ENCODE measurements around the gene TGM2.

TGM2 gene

DNA sequence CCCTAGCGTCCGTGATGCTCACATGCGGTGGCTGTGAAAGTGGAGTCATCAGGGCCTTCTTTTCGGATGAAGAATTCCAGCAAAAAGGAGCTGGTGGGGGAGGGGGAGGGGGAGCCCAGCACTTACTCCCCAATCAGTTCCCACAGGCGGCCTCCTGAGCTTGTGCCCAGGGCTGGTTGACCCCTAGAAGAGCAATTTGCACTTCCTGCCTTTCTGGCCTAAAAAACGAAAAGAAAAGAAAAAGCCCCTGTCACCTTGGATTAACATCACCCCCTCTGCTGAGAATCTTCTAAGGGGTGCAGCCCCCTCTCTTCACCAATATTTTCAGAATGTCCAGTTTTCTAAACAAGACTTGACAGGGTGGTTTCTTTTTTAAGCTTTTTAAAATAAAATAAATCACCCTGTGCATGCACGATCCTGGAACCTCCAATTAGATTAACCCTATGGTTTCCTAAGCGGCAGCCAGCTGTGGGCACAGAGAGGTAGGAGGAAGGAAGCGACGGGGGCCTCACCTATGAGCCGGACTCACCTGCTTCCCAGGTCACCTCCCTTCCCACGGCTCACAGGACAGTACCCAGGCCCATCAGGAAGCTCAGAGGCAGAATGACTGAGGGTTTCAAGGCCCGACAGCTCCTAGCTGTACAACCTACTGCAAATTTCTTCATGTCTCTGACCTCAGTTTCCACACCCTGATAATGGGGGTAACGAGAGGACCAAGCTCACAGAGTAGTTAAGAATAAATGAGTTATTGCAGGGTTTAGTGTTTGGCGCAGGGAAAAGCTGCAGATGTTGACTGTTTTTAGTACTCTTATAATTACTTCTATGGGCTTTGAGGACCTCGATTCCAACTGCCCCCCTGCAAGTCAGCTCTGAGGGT is 10.5 kb upstream of the TGM2 start:
- no peak for DNase-seq

DNA sequence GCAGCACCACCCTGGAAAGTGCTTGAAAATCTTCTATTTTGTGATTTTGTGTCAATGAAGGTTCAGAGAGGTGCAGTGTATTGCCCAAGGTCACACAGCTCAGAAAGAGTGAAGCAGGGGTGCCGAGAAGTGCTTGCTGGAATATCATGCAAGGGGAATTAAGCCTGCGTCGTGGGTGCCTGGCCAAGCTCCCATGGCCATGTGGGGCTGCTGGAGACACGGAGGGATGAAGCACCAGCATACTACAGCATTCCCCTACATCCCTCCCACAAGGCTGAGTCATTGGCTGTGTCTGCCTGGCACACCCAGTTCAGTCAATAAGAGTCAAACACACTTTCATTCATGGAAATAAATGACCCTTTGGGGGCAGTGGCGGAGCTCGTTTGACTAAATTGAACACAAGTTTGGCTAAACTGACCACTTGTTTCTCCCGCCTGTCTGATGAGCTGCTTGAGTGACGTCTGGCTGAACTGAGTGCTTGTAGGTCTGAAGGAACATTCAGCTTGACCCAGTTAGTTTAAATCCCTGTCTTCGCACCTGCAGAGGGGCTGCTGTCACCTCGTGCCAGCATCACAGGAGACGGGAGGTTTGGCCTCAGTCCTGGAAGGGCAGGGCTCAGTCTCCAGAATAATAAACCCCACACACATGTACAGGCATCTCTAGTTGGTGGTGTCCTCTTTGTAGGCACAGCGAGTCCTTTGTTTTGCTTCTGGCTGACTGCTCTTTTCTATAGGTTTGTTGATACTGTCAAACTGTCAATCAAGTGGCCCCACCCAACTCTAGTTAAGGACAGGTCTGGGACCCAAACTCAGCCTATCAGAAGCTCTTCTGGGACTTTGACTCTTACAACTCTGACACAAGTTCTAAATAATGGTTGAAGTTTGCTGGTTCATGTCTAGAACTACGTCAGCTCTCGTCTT is 8.4 kb upstream of the TGM2 start:
- DNase-seq, result no peak

DNA sequence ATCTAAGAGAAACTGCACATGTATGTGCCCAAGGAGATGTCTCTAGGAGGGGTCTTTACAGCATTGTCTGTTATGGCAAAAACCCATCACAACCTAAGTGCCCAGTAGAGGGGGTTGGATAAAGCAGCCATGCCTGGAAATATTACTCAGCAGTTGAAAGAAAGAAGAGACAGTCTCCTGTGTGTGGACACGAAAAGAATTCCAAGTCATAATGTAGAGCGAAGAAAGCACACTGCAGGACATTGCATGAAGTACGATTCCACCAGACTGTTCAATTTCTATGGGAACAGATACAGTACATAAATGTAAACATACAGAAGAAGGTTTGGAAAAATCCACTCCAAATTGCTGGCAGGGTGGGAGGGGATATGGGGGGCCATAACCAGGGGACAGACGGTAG is 7.3 kb upstream of the TGM2 start:
- no peak for DNase-seq

DNA sequence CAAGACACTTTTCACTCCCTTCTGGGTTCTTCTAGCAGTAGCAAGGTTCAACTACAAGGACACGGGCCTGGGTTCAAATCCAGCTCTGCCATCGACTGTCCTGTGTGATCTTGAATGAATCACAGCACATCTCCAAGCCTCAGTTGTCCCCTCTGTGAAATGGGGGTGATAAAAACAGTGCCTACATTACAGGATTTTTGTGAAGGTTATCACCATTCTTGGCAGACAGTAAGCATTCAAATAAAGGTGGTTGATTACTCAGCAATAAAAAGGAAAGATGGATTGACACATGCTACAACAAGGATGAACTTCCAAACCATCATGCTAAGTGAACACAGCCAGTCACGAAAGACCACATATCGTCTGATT is 6.6 kb upstream of the TGM2 start:
- DNase-seq, result no peak

DNA sequence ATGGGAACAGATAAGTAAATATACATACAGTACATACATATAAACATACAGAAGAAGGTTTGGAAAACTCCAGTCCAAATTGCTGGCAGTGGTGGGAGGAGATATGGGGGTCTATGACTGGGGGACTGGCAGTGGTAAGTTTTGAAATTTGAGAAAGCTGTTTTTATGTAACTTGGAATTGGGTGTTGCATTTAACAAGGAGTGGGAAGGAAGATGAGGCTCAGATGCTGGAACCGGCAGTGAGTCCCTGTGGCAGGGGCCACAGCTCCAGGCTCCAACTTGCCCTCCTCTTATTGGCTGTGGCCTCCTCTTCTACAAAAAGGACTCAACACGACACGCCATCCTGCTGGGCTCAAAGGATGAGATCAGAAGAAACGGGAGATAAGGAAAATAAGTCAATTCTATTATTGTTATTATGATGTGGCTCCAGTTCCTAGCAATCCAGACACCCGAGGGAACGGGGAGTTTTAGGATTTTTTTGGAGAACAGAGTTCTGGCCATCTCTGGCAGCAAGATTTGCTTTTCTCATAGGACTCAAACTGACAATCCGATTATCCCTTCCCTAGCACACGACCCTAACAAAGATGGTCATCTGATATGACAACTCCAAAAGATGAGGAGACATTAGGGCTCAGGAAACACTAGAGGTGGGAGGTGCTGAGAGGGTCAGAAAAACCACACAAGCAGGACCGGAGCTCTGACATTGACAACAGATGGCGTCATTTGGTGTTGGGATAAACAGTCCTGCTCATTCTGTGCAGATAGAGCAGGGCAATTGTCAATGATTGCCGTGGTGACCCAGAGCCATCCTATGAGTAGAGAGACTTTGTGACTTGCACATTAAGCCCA is 6.0 kb upstream of the TGM2 start:
- no peak for DNase-seq

DNA sequence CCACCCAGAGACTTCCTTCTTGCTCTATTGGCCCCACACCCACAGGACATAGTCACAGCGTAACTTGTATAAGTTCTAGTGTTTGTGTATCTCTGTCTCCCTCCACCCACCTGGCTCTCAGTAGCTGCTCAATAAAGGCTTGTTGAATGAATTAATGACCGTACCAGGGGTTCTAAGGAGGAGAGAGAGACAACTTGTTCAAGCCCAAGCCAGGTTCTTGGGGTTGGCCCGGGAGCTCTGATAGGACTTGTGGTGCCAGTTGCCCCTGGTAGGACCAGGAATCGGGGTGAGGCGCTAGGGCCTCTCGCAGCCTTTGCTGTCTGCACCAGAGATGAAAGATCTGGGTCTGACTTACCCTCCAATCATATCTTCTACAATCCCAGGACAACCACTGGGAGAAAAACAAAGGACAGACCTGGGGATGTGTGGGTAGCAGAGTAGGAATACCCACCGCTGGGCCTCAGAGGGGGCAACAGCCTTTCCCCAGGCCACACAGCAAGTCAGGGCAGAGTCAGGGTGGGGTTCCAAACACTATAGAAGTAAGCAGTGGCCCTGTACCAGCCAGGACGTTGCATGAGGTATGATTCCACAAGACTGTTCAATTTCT is 5.3 kb upstream of the TGM2 start:
- no peak for DNase-seq

DNA sequence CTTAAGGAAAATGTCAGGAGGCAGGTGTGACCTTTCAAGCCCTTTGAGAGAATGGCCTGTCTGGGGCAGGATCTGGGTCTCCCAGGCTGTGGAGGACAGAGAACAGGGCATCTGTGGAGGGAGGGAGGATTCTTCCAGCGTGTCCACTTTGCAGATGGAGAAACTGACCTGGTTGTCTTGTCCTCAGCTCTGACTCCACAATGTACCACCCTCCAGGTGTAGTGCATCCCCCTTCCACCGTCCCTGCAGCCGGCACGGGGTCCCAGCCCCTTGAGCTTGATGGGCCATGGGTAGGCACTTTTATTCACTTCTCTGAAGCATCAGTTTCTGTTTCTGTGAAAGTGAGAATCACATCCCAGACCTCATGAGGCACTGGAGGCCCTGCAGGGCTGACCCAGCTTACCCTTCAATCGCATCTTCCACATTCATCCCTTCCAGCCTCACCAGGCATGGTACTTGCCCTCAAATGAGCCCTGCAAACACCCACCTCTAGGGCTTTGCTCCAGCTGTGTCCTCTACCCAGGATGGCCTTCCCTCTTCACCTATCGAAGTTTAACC is 4.6 kb upstream of the TGM2 start:
- DNase-seq, result no peak

DNA sequence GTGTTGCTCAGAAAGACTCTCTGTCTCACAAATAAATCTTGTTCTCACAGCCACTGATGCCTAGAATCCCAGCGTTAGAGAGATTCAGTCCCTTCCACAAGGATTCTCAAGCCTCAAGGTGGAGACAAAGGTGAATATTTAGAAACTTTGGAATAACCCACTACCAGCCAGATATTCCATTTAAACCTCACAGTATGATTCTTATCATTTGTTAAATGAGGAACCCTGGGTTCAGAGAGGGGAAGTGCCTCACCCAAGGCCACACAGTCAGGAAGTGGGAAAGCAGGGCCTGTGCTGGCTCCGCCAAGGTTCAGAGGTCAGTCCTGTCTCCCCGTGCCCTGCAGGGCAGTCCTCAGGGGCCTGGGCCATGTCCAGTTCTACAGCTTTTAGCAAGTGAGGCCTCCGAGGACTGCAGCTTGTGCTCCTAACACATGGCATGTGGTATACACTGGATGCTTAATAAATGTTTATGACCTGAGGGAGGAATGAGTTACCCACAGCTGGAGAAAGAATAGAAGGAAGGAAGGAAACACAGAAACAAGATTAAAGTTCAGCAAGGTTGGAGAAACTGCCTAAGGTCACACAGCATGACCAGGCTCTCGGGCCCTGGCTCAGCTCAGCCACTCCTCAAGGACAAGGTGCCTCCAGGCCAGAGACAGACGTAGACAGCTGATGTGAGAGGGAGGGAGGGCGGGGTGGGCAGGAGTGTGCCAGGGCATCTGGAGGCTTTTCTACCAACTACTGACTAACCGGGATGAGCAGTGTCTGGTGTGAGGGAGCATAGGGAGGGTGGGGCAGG is 3.9 kb upstream of the TGM2 start:
- DNase-seq, result no peak

DNA sequence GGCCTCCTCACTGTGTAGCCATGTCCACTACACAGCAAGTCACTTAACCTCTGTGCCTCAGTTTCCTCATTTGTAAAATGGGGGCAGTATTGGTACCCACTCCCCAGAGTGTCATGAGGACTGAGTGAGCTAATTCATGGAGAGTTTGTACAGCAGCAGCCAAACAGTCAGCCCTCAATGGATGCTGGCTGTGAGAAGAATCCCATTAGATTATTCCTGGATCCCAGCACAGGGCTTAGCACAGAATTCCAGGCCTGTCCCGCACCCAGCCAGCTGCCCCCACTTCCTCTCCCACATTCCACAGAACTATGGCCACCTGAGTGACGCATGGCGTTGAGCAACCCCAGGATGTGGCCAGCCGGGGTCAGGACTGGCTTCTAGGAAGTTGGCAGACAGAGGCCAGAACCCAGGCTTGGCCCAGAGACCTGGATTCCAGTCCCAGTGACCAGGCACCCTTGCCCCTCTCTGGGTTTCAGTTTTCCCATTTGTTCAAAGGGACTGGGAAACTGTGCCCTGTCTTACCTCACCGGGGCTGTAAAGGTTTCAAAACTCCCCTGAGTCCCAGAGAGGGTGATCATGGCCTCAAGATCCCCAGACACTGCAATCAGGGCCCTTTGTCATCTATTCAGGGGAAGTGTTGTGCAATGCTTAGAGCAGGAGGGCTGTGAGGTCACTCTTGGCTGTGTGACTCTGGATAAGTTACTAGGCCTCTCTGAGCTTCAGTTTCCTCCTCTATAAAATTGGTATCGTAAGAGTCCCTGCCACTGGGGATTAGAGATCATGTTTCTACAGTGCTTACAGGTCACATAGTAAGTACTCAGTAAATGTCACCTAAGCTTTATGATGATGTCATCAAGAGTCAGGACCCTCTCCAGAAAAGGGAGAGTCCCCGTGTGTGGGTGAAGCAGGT is 3.0 kb upstream of the TGM2 start:
- DNase-seq, result no peak

DNA sequence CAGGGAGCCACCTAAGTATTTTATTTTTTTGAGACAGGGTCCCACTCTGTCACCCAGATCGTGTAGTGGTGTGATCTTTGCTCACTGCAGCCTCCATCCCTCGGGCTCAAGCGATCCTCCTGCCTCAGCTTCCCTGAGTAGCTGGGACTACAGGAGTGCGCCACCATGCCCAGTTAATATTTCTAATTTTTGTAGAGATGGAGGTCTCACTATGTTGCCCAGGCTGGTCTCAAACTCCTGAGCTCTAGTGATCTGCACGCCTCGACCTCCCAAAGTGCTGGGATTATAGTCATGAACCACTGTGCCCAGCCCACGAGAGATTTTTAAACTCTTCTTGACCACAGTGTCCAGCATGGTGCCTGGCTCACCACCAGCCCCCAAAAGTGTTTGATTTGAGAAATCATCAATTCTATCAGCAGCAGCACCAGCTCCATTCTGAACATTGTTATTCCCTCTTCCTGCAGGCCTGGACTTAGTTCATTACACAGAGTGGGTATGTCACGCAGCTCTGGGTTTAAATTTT is 2.3 kb upstream of the TGM2 start:
- no peak for DNase-seq

DNA sequence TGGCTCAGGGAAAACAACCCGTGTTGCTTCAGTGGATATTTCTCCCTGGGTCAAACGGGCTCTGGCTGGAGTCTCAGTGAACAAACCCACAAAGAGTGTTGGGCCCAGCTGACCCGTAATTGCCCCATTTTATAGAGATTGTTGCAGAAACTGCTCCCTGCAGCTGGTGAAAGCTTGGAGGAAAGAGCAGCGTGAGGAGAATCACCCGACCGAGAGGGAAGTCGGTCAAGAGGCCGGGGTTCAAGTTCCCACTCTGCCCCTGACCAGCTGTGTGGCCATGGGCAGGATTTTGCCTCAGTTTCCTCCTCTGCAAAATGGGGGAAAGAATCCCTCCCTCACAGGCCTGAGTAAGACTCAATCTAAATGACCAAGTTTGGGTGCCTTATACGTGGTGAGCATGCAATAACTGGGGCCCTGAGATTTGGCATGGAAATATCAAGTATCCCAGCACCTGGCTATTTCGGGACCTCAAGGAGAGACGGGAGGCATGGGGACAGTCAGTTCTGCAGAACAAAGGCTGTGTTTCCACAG is 1.7 kb upstream of the TGM2 start:
- no peak for DNase-seq

DNA sequence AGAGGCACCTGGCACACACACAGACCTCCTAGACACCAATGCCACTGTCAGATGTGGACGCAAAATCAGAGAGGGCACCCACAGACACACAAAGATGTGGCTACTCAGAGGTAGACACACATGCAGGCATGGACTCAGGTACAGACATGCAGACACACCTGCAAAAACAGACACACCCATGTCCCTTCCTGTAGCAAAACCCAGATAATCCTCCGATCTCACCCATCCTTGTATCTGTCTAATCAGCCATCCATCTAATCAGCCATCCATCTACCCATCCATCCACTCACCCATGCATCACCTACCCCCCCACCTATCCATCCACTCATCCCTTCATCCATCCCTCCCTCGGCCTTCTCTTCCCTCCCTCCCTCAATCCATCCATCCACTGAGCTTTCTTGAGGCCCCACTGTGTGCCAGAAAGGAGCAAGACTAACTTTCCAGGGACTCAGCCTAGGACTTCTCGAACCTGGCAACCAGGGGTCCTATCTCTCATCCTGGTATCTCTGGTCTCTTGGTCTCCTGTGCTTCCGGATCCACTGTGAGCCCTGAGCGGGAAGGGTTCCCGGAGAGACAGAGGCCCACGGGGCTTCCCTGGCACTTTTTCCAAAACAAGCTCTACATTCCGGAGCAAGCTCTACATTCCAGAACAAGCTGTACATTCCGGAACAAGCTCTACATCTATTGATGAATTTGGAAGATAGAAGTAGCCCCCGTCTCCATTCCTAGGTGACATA is 1.1 kb upstream of the TGM2 start:
- DNase-seq, result no peak

DNA sequence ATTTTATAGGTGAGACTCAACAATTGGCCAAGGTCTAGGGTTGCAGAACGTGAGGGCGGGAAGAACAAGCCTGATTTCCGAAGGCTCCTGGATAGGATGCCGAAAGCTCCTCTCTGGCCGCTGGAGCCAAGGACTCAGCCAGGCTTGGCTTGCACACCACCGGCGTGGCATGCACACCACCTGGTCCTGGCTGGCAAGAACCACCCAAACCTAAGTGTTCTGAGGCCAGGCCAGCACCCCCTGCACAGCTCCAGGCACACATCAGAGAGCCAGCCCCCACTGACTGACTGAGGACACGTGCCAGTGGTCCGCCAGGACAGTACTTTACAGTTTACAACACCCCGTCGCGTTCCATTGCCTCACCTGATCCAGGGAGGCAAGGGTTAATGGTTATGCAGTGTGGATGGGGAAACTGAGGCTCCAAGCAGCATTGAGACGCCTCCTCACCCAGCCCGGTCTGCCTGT is 414 bp downstream of the TGM2 start:
- DNase-seq, result no peak

DNA sequence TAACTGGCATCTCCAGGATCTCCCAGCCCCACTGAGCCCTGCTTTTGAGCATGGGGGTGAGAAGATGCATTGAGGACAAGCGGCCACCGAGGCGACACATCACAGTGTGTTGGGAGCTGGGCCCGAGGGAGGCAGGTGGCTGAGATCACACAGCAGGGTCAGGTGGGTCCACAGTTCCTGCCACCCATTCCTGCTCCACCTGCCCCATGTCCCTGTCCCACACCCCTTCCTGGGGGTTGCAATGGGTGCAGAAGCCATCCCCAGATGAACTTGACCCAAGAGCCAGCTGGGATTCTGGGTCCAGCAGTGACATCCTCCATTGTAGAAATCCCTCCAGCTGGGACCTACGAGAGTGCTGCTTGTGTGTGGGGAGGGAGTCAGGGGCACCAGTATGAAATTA is 1.0 kb downstream of the TGM2 start:
- no peak for DNase-seq

DNA sequence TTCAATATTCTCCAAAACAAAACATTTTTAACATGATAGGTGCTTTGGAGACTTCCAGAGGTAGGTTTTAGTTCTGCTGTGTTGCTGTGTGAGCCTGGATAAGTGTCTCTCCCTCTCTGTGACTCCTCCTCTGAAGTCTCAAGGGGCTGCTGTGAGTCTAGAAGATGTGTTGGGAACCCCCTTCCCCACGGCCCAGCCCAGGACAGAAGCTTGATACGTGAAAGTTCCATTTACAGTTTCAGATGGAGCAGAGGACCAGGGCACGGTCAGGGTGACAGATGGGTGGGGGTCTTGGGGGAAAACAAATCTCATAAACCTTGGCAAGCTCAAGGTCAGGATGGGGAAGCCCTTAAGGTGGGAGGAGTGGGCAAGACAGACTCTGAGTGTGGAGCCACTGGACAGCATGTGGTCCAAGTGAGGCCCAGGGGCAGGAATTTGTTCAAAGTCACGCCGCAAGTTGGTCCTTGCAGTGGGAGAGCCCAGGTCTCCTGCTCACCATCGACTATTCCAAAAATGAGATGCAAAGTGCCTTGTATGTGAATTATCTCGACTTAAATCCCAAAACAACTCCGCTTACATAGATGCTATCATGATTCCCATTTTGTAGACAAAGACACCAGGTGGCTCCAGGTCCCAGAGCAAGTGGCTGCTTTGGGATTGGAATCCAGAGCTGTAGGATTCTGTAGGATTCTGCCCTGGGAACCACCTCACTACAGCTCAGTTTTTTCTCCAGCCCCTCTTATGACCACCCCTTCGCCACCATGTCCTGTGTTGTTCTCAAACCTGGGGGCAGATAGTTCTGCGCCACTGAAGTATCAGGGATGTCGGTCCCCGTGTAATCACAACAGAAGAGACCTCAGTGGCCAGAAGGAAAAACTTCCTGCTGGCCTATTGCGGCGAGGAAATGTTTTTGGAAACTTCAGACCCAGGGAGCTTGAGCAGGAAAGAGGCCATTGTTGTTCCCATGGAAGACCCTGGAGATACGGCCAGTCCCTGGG is 1.9 kb downstream of the TGM2 start:
- no peak for DNase-seq

DNA sequence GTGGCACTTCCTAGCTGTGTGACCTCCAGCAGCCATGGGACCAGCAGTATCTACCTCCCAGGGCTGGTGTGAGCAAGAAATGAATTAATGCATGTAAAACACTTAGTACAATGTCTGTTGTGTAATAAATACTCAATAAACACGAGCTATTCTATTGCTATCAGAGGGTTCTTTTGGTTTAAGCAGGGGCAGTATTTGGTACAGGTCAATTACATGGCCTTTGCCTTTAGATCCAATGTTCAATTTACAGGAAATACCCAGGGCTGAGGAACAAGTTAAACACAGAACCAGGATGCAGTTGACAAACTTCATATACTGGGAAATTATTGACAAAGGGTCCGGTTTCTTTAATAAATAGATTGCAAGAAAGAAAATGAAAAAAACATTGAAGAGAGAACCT is 2.9 kb downstream of the TGM2 start:
- no peak for DNase-seq

DNA sequence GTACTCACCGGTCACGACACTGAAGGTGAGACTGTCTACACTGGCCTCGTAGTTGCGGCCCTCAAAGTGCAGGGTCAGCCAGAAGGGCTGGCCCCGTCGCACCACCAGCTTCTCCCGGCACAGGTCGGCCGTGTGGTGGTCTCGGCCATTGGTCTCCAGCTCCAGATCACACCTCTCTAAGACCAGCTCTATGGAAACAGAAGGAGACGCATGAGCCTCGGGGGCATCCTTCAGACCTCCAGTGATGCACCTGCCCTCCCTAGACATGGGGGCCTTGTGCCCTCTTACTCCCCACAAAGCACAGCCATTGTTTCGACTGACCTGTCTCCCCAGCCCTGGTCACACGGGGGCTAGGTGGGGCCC is 3.7 kb downstream of the TGM2 start:
- DNase-seq, result no peak

Data from CD4-positive, alpha-beta T cell treated with Interleukin-12 subunit alpha and Interleukin-12 subunit beta, for 1 hour (primary cell).